Measurements from ENCODE around the gene RPAP2.

Gene RPAP2

GRCh38 chr1:92443893-92444292, 145.0 kb downstream of the RPAP2 start:
- no peak for ATAC-seq
- TF ChIP-seq ESRRG (CRISPR knock-in tag; IDR thresholded peaks at IDR 0.05): no peak
- no peak for TF ChIP-seq POU6F1 (CRISPR knock-in tag; IDR thresholded peaks at IDR 0.05; ENCODE audit: borderline replicate concordance, low read depth)
- no peak for TF ChIP-seq PATZ1 (CRISPR knock-in tag; IDR thresholded peaks at IDR 0.05; ENCODE audit: borderline replicate concordance)
- no peak for TF ChIP-seq ZNF565 (CRISPR knock-in tag; conservative IDR thresholded peaks at IDR 0.05; ENCODE audit: low read depth)
- TF ChIP-seq CREB5 (CRISPR knock-in tag; IDR thresholded peaks at IDR 0.05; ENCODE audit: low read depth): no peak
- no peak for TF ChIP-seq ZC3H10 (CRISPR knock-in tag; IDR thresholded peaks at IDR 0.05)
- TF ChIP-seq SNAI2 (CRISPR knock-in tag; IDR thresholded peaks at IDR 0.05): no peak
- TF ChIP-seq ISL1 (CRISPR knock-in tag; IDR thresholded peaks at IDR 0.05): no peak

- ATAC-seq: peak; percentile 47; the same call in 1 of the 3 replicates
- TF ChIP-seq ZFP30 (CRISPR knock-in tag; IDR thresholded peaks at IDR 0.05): no peak
Measured at GRCh38 chr1:92444351-92444750, 145.5 kb downstream of the RPAP2 start.

GRCh38 chr1:92445865-92446264, 147.0 kb downstream of the RPAP2 start:
- ATAC-seq: no peak
- TF ChIP-seq BACH2 (CRISPR knock-in tag; IDR thresholded peaks at IDR 0.05; ENCODE audit: borderline replicate concordance) (no peak), ZFP3 (CRISPR knock-in tag; IDR thresholded peaks at IDR 0.05) (no peak), TCF4 (CRISPR knock-in tag; IDR thresholded peaks at IDR 0.05; ENCODE audit: borderline replicate concordance) (no peak), RARB (CRISPR knock-in tag; IDR thresholded peaks at IDR 0.05) (no peak), ARNTL (CRISPR knock-in tag; IDR thresholded peaks at IDR 0.05; ENCODE audit: borderline replicate concordance, low read depth) (no peak), POU6F1 (CRISPR knock-in tag; IDR thresholded peaks at IDR 0.05; ENCODE audit: borderline replicate concordance, low read depth) (no peak), CSDC2 (CRISPR knock-in tag; IDR thresholded peaks at IDR 0.05) (no peak)

- peak; percentile 52 for ATAC-seq
- TF ChIP-seq ESRRG (CRISPR knock-in tag; IDR thresholded peaks at IDR 0.05): no peak
- TF ChIP-seq CSRNP3 (CRISPR knock-in tag; IDR thresholded peaks at IDR 0.05): no peak
- TF ChIP-seq TOX (CRISPR knock-in tag; IDR thresholded peaks at IDR 0.05; ENCODE audit: borderline replicate concordance): no peak
- TF ChIP-seq PATZ1 (CRISPR knock-in tag; IDR thresholded peaks at IDR 0.05; ENCODE audit: borderline replicate concordance): no peak
- no peak for TF ChIP-seq ZC3H10 (CRISPR knock-in tag; IDR thresholded peaks at IDR 0.05)
- no peak for TF ChIP-seq PPARA (CRISPR knock-in tag; IDR thresholded peaks at IDR 0.05; ENCODE audit: borderline replicate concordance)
- no peak for TF ChIP-seq ZFP30 (CRISPR knock-in tag; IDR thresholded peaks at IDR 0.05)
- TF ChIP-seq ZNF8 (CRISPR knock-in tag; IDR thresholded peaks at IDR 0.05): no peak
- no peak for TF ChIP-seq ZNF70 (CRISPR knock-in tag; IDR thresholded peaks at IDR 0.05)
- no peak for TF ChIP-seq RARB (CRISPR knock-in tag; IDR thresholded peaks at IDR 0.05)
- TF ChIP-seq ZFP3 (CRISPR knock-in tag; IDR thresholded peaks at IDR 0.05): no peak
- no peak for TF ChIP-seq SNAI2 (CRISPR knock-in tag; IDR thresholded peaks at IDR 0.05)
- no peak for TF ChIP-seq TSHZ2 (CRISPR knock-in tag; IDR thresholded peaks at IDR 0.05)
- no peak for TF ChIP-seq TCF4 (CRISPR knock-in tag; IDR thresholded peaks at IDR 0.05; ENCODE audit: borderline replicate concordance)
- TF ChIP-seq CREB5 (CRISPR knock-in tag; IDR thresholded peaks at IDR 0.05; ENCODE audit: low read depth): no peak
- TF ChIP-seq OSR1 (CRISPR knock-in tag; IDR thresholded peaks at IDR 0.05): no peak
Measured at GRCh38 chr1:92446546-92446945, 147.7 kb downstream of the RPAP2 start.

Data from SK-N-SH treated with all-trans-retinoic acid at 6 μM for 48 hours (cell line).